GM12892 (cell line): ENCODE data around the gene MAML3.
"Not testable (repeated sequence)": the region's sequence is repeated elsewhere in the genome, so short reads cannot be mapped to it uniquely, and the experiment has no call there.

Experiments used
- DNase-seq: peaks from one replicate; pipeline ENCODE4 v3.0.0; 2011; ENCODE audit not compliant: insufficient read length
- FAIRE-seq: peaks from 2 replicates; lab custom pipeline; 2011; peaks lifted over from hg19 to GRCh38; lab: Jason Lieb, UNC
- POLR2A ChIP-seq: IDR thresholded peaks from 2 replicates; pipeline ENCODE4 v1.6.1; 2011; ENCODE audit warnings: low read depth, low read length, control low read depth
- POLR2AphosphoS5 ChIP-seq: IDR thresholded peaks from 2 replicates; pipeline ENCODE4 v1.6.1; 2011; ENCODE audit warnings: low read depth, low read length, control low read depth
- TAF1 ChIP-seq: IDR thresholded peaks from 2 replicates; pipeline ENCODE4 v1.6.1; 2011; ENCODE audit warnings: low read depth, mild to moderate bottlenecking, control low read depth, low read length, borderline replicate concordance

The MAML3 gene

GRCh38 chr4:139709660-139710059, 444.3 kb downstream of the MAML3 start:
- no peak for TF ChIP-seq TAF1
- TF ChIP-seq POLR2A: no peak
- TF ChIP-seq POLR2AphosphoS5: no peak
- DNase-seq: no peak
- FAIRE-seq: no peak

- FAIRE-seq (no peak), DNase-seq (no peak)
- TF ChIP-seq TAF1: no peak
- no peak for TF ChIP-seq POLR2A
- no peak for TF ChIP-seq POLR2AphosphoS5
Observed at GRCh38 chr4:139704915-139705485, 449.0 kb downstream of the MAML3 start.

GRCh38 chr4:139700568-139700967, 453.4 kb downstream of the MAML3 start:
- DNase-seq: no peak
- FAIRE-seq: no peak
- no peak for TF ChIP-seq TAF1

- not testable (repeated sequence) for FAIRE-seq, DNase-seq
Observed at GRCh38 chr4:139698167-139698925, 455.6 kb downstream of the MAML3 start.

DNA sequence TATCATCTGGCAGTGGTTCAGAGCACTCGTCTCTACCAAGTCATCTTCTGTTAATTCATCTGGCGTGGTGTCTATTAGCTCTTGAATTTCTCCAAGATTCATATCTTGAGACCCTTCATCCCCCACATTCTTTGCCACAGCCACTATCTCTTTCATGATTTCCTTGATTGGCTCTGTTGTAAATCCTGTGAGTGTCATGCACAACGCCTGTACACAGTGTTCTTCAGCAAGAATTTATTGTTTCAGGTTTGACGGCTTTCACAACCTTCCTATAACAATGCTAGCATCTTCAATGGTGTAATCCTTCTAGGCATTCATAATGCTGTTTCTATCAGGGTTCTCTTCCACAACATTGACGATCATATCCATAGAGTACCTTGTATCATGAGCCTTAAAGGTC, 457.5 kb downstream of the MAML3 start:
- TF ChIP-seq POLR2AphosphoS5 (no peak), TAF1 (no peak), POLR2A (no peak)
- DNase-seq (no peak), FAIRE-seq (no peak)

DNA sequence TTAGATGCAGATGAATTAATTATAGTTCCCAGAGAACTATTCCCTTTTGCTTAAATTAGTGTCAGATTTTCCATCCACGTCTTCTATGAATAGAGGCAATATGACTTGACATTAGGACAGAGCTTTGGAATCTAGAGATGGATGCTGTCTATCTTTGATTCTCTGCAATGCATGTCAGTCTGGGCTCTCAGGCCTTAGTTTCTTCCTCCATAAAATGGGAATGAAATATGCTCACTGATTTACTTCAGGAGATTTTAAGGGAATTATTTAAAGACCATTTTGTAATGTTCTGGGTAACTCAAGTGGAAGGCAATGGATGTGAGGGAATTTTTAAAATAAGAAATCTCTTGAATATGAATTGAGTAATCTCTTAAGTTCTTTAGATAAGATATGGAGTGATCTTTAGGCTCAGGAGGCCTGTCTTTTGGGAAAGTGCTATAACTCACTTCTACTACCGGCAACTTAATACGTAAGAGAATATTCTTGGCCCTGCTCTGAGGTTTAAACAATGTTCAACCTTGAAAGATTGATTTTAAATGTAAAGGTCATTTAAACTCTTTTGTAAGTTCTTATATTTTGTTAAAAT, 459.4 kb downstream of the MAML3 start:
- DNase-seq (no peak), FAIRE-seq (no peak)
- no peak for TF ChIP-seq POLR2A
- no peak for TF ChIP-seq POLR2AphosphoS5
- no peak for TF ChIP-seq TAF1

- FAIRE-seq: no peak
- DNase-seq: no peak
- no peak for TF ChIP-seq POLR2A
- TF ChIP-seq POLR2AphosphoS5: no peak
- TF ChIP-seq TAF1: no peak
Observed at GRCh38 chr4:139692309-139693012, 461.5 kb downstream of the MAML3 start.

DNA sequence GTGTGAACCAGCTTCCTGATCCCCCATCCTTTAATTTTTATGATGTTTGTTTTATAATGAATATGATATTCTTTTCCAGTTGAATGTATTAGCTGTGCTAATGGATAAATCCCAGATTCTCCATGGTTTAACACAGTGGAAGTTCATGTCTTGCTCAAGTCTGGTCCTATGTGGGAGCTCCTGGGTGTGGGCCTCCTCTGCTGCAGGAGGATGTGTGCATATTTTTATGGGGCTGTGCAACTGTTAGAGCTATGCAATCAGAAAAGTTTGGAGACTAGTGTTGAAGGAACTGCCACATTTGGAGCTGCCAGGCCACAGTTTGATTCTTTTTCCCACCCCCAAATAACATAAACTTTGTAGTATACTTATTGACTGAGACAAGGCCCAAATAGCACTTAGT, 463.6 kb downstream of the MAML3 start:
- no peak for TF ChIP-seq POLR2AphosphoS5
- no peak for TF ChIP-seq POLR2A
- no peak for TF ChIP-seq TAF1
- DNase-seq: no peak
- FAIRE-seq: no peak

DNA sequence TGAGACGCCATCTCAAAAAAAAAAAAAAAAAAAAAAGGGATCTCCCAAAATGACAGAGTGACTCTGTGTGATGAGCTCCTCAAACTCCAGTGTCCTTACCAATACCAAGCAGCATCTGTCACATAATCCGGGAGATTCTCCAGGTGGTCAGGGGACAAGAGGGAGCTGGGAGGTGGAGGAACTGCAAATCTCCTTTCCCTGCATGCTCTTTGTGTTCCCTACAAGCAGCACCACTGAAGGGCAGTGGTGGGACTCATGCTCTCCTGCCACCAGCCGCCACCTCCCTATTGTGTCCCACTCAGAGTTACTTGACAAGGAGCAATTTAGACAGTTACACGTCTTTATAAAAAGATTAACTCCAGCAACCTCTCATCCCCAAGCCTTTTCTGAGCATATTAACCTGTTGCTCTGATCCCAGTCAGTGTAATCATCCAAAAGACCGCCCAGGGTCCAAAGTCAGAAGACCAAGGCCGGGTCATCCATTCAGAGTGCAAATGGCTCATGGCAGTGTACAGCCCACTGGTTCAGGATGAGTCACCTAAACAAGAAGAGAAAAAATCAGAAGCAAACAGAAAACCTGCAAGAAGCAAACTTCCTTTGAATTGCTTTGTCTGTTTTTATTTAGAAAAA, 464.8 kb downstream of the MAML3 start:
- FAIRE-seq (no peak), DNase-seq (no peak)
- TF ChIP-seq TAF1 (no peak), POLR2AphosphoS5 (no peak), POLR2A (no peak)

GRCh38 chr4:139686988-139687387, 467.0 kb downstream of the MAML3 start:
- FAIRE-seq: no peak
- TF ChIP-seq POLR2A (no peak), POLR2AphosphoS5 (no peak), TAF1 (no peak)
- no peak for DNase-seq

DNA sequence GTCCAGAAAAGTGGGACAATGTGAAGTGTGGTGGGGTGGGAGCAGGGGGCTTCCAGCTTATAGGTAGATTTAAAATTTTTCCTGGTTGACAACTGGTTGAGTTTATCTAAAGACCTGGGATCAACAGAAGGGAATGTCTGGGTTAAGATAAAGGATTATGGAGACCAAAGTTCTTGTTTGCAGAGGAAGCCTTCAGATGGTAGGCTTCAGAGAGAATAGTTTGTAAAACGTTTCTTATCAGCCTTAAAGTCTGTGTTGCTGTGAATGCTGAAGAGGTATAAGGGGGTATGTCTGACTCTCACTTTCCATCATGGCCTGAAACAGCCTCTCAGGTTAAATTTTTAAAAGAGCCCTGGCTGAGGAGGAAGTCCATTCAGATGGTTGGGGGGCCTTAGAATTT, 467.9 kb downstream of the MAML3 start:
- DNase-seq: no peak
- TF ChIP-seq POLR2A: no peak
- no peak for TF ChIP-seq POLR2AphosphoS5
- TF ChIP-seq TAF1: no peak
- FAIRE-seq: no peak
